Pancreas (tissue), 10 donors: Measurements from ENCODE around the gene CPEB4. TPM values are rescaled to one million over a fixed set of nuclear protein-coding genes. Genes with fewer than 3 reads are reported as not detected.

ENCODE experiments used
- ATAC-seq, 4 donors: fragments of 200-7000 bp; cut with Tn5 transposase; one replicate each; pipeline versions ENCODE4 v1.8.0 to v1.9.1; 2020; ENCODE audit warnings: mild to moderate bottlenecking in 4 of 4, moderate library complexity in 4 of 4
- DNase-seq, 6 donors: peaks; one replicate each; pipeline ENCODE4 v3.0.0-alpha.2; 2020
- FAIRE-seq: peaks from 2 replicates; lab custom pipeline; 2012; peaks lifted over from hg19 to GRCh38; lab: Jason Lieb, UNC
- H3K27ac ChIP-seq, 4 donors: fragments of 200-600 bp; sonication (generic); 1 replicate in 3 of 4; 2 replicates in 1 of 4; pipeline versions ENCODE4 v1.5.0 to v1.8.0; 2020
- H3K27me3 ChIP-seq, 4 donors: fragments of 200-600 bp; one replicate each; pipeline ENCODE4 v1.8.0; 2021
- H3K36me3 ChIP-seq, 3 donors: fragments of 200-600 bp; sonication (generic) in 1 of 3; one replicate each; pipeline versions ENCODE4 v1.5.0 to v1.8.0; 2020 to 2021
- H3K4me1 ChIP-seq, 3 donors: fragments of 200-600 bp; one replicate each; pipeline ENCODE4 v1.8.0; 2021
- H3K4me3 ChIP-seq, 4 donors: fragments of 200-600 bp; sonication (generic) in 2 of 4; one replicate each; pipeline versions ENCODE4 v1.5.0 to v1.8.0; 2020 to 2021
- H3K9me3 ChIP-seq, 4 donors: fragments of 200-600 bp; one replicate each; pipeline ENCODE4 v1.8.0; 2021
- CTCF ChIP-seq, 4 donors: fragments of 200-600 bp; sonication (generic) in 3 of 4; IDR thresholded peaks; one replicate each; pipeline versions ENCODE4 v1.5.0 to v1.8.0; 2021; ENCODE audit warnings: antibody characterized with exemption in 4 of 4
- WGBS, 2 donors: extraction: QIAGEN DNeasy Blood & Tissue Kit; methylation state at CpG; one replicate each; pipeline ENCODE4 v1.1.7; 2013; 5-methylcytosine and 5-hydroxymethylcytosine counted together
- intact Hi-C, 3 donors: fragments of 100-400 bp; cut with DNase I; formaldehyde crosslinking; loops; one replicate each; pipeline versions ENCODE4 v1.11.1 to v1.14.2; 2022
- polyA plus RNA-seq, 2 donors: library from polyadenylated mRNA; stranded (reverse); fragments of 200-250 nt; gene quantifications; one replicate each; pipeline ENCODE4 v1.2.3, GENCODE V29; 2013
- total RNA-seq, 6 donors: library from RNA; stranded (reverse); fragmentation: NEBNext Ultra II Directional in 4 of 6; extraction: Animal tissue kit (Norgen Biotek cat#: 25700) in 4 of 6; gene quantifications; one replicate each; pipeline versions ENCODE4 v1.2.1 to v1.2.4, GENCODE V29; 2021 to 2023
- donor health status: healthy with polysubstance abuse.
- donor health status: DM: no; HTN: no; CAD: no; lungs with moderate emphysema.
- donor health status: DM: no; HTN: no; CAD: no.
- donor health status: control.
- donor health status: control.
- donor health status: Bipolar disorder and iron deficiency.
- donor health status: DM: yes; HTN: yes; CAD: no.
- donor health status: DM: no; HTN: no; CAD: no.
- donor health status: DM: no; HTN: no; CAD: no.
- donor health status: DM: yes; HTN: yes; CAD: no.

The CPEB4 gene
- total and polyA plus RNA-seq, 8 donors = 11.6 to 51.2 (median 26.2) TPM

GRCh38 chr5:173964506-173964905, 76.4 kb downstream of the CPEB4 start:
- no peak for TF ChIP-seq CTCF (IDR thresholded peaks at IDR 0.05)
- intact Hi-C loops = loop anchor here in 1 of 3 donors (10.0 kb wide), 1 partner anchor 60 kb away; no protein-coding TSS in a partner anchor
- Histone ChIP-seq H3K36me3 (no peaks in the 10 kb centered on the region), H3K27ac (no peak overlapping the region), H3K4me1 (peaks cover 0 to 11% (median 6%) of the 10 kb centered on the region in 3 donors), H3K9me3 (no peaks in the 10 kb centered on the region), H3K27me3 (no peaks in the 10 kb centered on the region), H3K4me3 (no peak overlapping the region)
- WGBS, 2 donors = 86 to 100% methylated on average over 1 of the region's 1 CpG
- ATAC-seq (no peak), DNase-seq (no peak), FAIRE-seq (no peak)

- Histone ChIP-seq H3K4me1 (no peaks in the 10 kb centered on the region), H3K4me3 (no peak overlapping the region), H3K27ac (no peak overlapping the region), H3K36me3 (no peaks in the 10 kb centered on the region), H3K9me3 (no peaks in the 10 kb centered on the region), H3K27me3 (no peaks in the 10 kb centered on the region)
- FAIRE-seq = no peak
- intact Hi-C loops = loop anchor here in 1 of 3 donors (10.0 kb wide), 1 partner anchor 62 kb away; no protein-coding TSS in a partner anchor
- TF ChIP-seq CTCF (IDR thresholded peaks at IDR 0.05) = no peak
- DNase-seq = no peak
- no peak for ATAC-seq
- WGBS, 2 donors = 61 to 71% methylated on average over 4 of the region's 4 CpGs
Measured at GRCh38 chr5:173967241-173967640, 79.1 kb downstream of the CPEB4 start.

GRCh38 chr5:173968154-173968797, 80.1 kb downstream of the CPEB4 start:
- ATAC-seq (no peak), FAIRE-seq (no peak), DNase-seq (no peak)
- intact Hi-C loops = loop anchor here in 1 of 3 donors (10.0 kb wide), 1 partner anchor 63 kb away; no protein-coding TSS in a partner anchor
- no peak overlapping the region for H3K27ac ChIP-seq
- no peaks in the 10 kb centered on the region for H3K9me3 ChIP-seq
- H3K27me3 ChIP-seq = no peaks in the 10 kb centered on the region
- H3K36me3 ChIP-seq = no peaks in the 10 kb centered on the region
- H3K4me1 ChIP-seq = peaks cover 0 to 3% (median 0%) of the 10 kb centered on the region in 3 donors
- TF ChIP-seq CTCF (IDR thresholded peaks at IDR 0.05) = no peak
- H3K4me3 ChIP-seq = no peak overlapping the region
- WGBS, 2 donors = 79 to 86% methylated on average over 9 of the region's 9 CpGs

GRCh38 chr5:173969167-173970049, 81.3 kb downstream of the CPEB4 start:
- no peak overlapping the region for H3K4me3 ChIP-seq
- no peaks in the 10 kb centered on the region for H3K36me3 ChIP-seq
- no peaks in the 10 kb centered on the region for H3K27me3 ChIP-seq
- H3K4me1 ChIP-seq = peaks cover 0 to 3% (median 0%) of the 10 kb centered on the region in 3 donors
- no peak for DNase-seq
- FAIRE-seq = no peak
- no peaks in the 10 kb centered on the region for H3K9me3 ChIP-seq
- no peak overlapping the region for H3K27ac ChIP-seq
- WGBS, 2 donors = 75 to 81% methylated on average over 12 of the region's 12 CpGs
- intact Hi-C loops = loop anchor here in 2 of 3 donors (5.0 to 10.0 kb wide), 3 partner anchors 65 to 352 kb away; partner anchors contain the start of gene BOD1 (in 1 of the 2)
- ATAC-seq = no peak
- TF ChIP-seq CTCF (IDR thresholded peaks at IDR 0.05) = no peak
